Lower lobe of right lung (tissue), 2 donors: ENCODE results near the gene LDLRAD4. TPM values are rescaled to one million over a fixed set of nuclear protein-coding genes. Genes with fewer than 3 reads are reported as not detected.

ENCODE experiments used
- ATAC-seq, 2 donors: fragments of 200-7000 bp; cut with Tn5 transposase; one replicate each; pipeline ENCODE4 v1.9.1; 2020 to 2022; ENCODE audit warnings: mild to moderate bottlenecking in 2 of 2, moderate library complexity in 2 of 2
- DNase-seq: peaks from one replicate; pipeline ENCODE4 v3.0.0-alpha.2; 2020
- H3K27ac ChIP-seq: fragments of 200-600 bp; one replicate; pipeline ENCODE4 v1.8.0; 2022
- H3K27me3 ChIP-seq: fragments of 200-600 bp; one replicate; pipeline ENCODE4 v1.8.0; 2022; ENCODE audit warnings: low read depth
- H3K36me3 ChIP-seq: fragments of 200-600 bp; one replicate; pipeline ENCODE4 v1.8.0; 2022; ENCODE audit warnings: mild to moderate bottlenecking
- H3K4me1 ChIP-seq: fragments of 200-600 bp; one replicate; pipeline ENCODE4 v1.8.0; 2022
- H3K4me3 ChIP-seq: fragments of 200-600 bp; one replicate; pipeline ENCODE4 v1.8.0; 2022; ENCODE audit warnings: mild to moderate bottlenecking
- H3K9me3 ChIP-seq: fragments of 200-600 bp; one replicate; pipeline ENCODE4 v1.8.0; 2022
- CTCF ChIP-seq: fragments of 200-600 bp; IDR thresholded peaks from one replicate; pipeline ENCODE4 v1.8.0; 2022; ENCODE audit warnings: antibody characterized with exemption, mild to moderate bottlenecking
- intact Hi-C: fragments of 100-400 bp; cut with DNase I; formaldehyde crosslinking; loops from one replicate; pipeline ENCODE4 v1.11.0; 2022
- total RNA-seq: library from RNA; stranded (reverse); fragmentation: NEBNext Ultra II Directional; extraction: Animal tissue kit (Norgen Biotek cat#: 25700); gene quantifications from one replicate; pipeline ENCODE4 v1.2.1, GENCODE V29; 2021
- donor health status: DM: no; HTN: yes; CAD: no; lungs with severe emphysema.

Gene LDLRAD4
- total RNA-seq, 1 donor from 2014 or later = 24.6 TPM

DNA sequence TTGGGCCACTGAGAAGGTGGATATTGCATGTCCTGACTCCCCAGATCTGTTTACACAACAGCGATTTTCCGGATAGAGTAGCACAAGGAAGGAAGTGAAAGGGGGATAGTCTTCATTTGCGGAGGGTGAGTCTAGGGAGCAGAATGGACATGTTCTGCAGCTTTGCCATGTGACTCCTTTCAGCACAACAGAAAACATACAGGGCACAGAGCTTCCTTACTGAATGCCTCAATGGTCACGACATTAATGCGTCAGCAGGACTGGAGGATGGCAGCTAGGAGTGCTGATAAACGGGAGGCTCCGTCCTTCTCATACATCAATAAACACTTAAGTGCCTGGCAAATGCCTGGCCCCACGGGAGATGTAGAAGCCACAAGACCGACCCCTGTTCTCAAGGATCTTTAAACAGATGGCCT lies 344.8 kb downstream of the LDLRAD4 start:
- Histone ChIP-seq H3K36me3 (no peaks in the 10 kb centered on the region), H3K27ac (peak overlapping the region; percentile 15), H3K9me3 (no peaks in the 10 kb centered on the region), H3K27me3 (no peaks in the 10 kb centered on the region), H3K4me3 (no peak overlapping the region), H3K4me1 (peaks cover 53% of the 10 kb centered on the region)
- intact Hi-C loops = no loop called here
- DNase-seq = no peak
- TF ChIP-seq CTCF = no peak
- ATAC-seq = peak; percentile 54

GRCh38 chr18:13564579-13564978 lies 346.0 kb downstream of the LDLRAD4 start:
- Histone ChIP-seq H3K9me3 (no peaks in the 10 kb centered on the region), H3K36me3 (no peaks in the 10 kb centered on the region), H3K27me3 (no peaks in the 10 kb centered on the region), H3K4me3 (no peak overlapping the region), H3K27ac (no peak overlapping the region), H3K4me1 (peaks cover 50% of the 10 kb centered on the region)
- intact Hi-C loops = no loop called here
- DNase-seq (no peak), ATAC-seq (no peak)
- TF ChIP-seq CTCF = no peak

DNA sequence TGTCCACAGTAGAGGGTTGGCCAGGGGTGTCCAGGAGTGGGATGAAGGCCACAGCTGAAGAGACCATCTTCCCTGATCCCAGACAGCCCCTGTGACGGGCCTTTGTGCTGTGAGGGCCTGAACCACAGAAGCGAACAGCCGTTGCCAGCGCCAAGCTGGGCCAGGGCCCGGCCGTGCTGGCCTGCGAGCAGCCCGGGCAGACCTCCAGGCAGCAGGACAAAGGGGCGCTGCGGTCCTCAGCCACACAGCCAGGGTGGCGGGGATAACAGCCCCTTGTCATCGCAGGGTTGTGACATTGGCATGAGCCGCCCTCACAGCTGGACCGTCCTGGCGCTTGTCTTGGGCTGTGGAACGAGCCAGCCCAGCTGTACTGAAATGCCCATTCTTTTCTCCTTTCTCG lies 346.7 kb downstream of the LDLRAD4 start:
- Histone ChIP-seq H3K27ac (no peak overlapping the region), H3K27me3 (no peaks in the 10 kb centered on the region), H3K4me1 (peaks cover 50% of the 10 kb centered on the region), H3K4me3 (no peak overlapping the region), H3K9me3 (no peaks in the 10 kb centered on the region), H3K36me3 (no peaks in the 10 kb centered on the region)
- ATAC-seq (peak; percentile 12 to 13), DNase-seq (no peak)
- no peak for TF ChIP-seq CTCF
- intact Hi-C loops = no loop called here

GRCh38 chr18:13566941-13567746 lies 348.6 kb downstream of the LDLRAD4 start:
- DNase-seq = peak; percentile 86
- no peaks in the 10 kb centered on the region for H3K36me3 ChIP-seq
- TF ChIP-seq CTCF = no peak
- H3K4me3 ChIP-seq = no peak overlapping the region
- no peaks in the 10 kb centered on the region for H3K27me3 ChIP-seq
- peaks cover 48% of the 10 kb centered on the region for H3K4me1 ChIP-seq
- H3K27ac ChIP-seq = peak overlapping the region; percentile 86
- intact Hi-C loops = no loop called here
- H3K9me3 ChIP-seq = no peaks in the 10 kb centered on the region
- peak; percentile 75 to 89 for ATAC-seq

DNA sequence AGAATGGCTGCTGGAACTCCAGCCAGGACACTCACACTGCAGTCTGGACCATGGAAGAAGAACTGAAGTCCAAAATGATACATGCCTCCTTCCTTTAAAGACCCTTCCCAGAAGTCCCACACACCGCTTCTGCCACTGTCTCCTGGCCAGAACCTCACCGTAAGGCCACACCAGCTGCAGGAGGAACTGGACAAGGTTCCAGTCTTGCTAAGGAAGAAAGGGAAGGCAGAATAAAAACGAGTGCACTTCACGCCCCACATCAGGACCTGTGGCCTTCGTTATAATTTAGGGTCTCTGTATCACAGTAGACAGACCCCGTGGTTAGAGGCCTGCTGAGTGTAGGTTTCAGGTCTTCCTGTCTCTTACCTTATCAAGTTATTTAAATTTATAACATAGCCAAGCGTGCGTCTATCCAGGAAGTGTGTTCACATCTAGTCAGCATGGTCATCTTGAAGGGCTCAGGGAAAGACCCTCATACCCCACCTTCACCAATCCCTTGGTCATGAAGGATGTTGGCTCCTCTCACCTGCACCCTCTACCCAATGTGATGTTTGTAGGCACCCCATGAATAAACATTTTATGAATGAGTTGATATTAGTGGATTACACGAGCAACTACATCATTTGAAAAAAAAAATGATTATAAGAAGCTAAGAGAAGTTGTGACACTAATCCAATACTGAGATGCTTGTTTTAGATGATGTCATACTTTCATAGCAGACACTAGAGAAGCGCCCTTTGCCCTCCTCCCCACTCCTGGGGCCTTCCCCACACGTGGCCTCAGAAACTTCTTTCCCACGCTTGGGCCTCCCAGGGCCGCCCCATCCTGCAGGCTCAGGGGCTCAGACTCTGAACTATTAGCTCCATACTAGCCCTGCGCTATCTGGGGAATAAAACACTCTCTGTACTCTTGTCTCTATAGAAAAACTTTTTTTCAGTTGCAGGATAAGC lies 350.2 kb downstream of the LDLRAD4 start:
- no peaks in the 10 kb centered on the region for H3K9me3 ChIP-seq
- DNase-seq (no peak), ATAC-seq (peak; percentile 39 to 50)
- no peaks in the 10 kb centered on the region for H3K27me3 ChIP-seq
- H3K4me1 ChIP-seq = peaks cover 33% of the 10 kb centered on the region
- peak overlapping the region; percentile 86 for H3K27ac ChIP-seq
- no peak overlapping the region for H3K4me3 ChIP-seq
- intact Hi-C loops = no loop called here
- no peak for TF ChIP-seq CTCF
- no peaks in the 10 kb centered on the region for H3K36me3 ChIP-seq
